Measurements from ENCODE around the gene STXBP6. TPM values are rescaled to one million over a fixed set of nuclear protein-coding genes. Genes with fewer than 3 reads are reported as not detected.

STXBP6 gene
- polyA plus RNA-seq, 2 donors: 1.9 to 2.2 TPM

DNA sequence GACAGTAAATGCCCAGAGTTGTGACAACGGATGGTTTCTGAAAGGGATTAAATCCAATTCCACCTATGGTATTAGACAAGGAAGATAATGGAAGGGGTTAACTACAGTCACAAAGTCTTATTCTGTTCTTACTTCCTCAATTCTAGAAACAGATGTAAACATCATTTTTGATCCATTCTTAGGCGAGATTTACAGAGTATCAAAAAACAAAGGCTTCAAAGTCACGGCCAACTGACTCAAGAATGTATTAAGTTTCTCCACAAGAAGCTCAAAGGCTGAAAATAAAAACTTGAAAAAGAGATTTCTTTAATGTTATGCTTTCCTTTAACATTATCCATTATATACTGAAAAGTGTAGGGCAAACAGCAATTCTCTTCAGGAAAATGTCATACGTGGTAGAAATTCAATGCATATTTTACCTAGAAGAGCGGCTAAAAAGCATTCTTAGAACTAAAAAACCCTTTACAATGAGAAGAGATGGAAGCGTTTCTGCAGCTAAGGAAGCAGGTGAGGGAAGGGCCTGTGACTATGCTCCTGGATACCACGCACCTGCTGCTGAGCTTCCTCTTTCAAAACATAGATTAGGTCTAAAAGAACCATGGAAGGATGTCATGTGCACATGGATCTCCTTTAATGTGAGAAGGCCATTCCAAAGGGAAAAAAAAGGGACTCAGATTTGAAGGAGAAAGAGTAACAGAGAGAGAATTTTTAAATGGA lies 185.8 kb downstream of the STXBP6 start:
- WGBS, 2 donors: 57 to 58% methylated on average over 7 of the region's 7 CpGs
- H3K36me3 ChIP-seq (ENCODE audit: control insufficient read depth in 2 of 2, insufficient read depth in 2 of 2, low read length in 1 of 2): no peaks in the 10 kb centered on the region
- no peaks in the 10 kb centered on the region for H3K4me1 ChIP-seq (ENCODE audit: control insufficient read depth in 2 of 2, insufficient read depth in 2 of 2, low read length in 1 of 2)
- H3K4me3 ChIP-seq (ENCODE audit: low read depth in 1 of 2, low read length in 2 of 2): no peak overlapping the region
- no peaks in the 10 kb centered on the region for H3K9me3 ChIP-seq (ENCODE audit: control insufficient read depth in 2 of 2, insufficient read depth in 1 of 2, low read depth in 1 of 2, low read length in 1 of 2)
- no peaks in the 10 kb centered on the region for H3K27me3 ChIP-seq (ENCODE audit: control insufficient read depth in 1 of 2, insufficient read depth in 2 of 2, low read length in 2 of 2)
- no peak overlapping the region for H3K27ac ChIP-seq (ENCODE audit: low read depth in 2 of 2, low read length in 1 of 2)

DNA sequence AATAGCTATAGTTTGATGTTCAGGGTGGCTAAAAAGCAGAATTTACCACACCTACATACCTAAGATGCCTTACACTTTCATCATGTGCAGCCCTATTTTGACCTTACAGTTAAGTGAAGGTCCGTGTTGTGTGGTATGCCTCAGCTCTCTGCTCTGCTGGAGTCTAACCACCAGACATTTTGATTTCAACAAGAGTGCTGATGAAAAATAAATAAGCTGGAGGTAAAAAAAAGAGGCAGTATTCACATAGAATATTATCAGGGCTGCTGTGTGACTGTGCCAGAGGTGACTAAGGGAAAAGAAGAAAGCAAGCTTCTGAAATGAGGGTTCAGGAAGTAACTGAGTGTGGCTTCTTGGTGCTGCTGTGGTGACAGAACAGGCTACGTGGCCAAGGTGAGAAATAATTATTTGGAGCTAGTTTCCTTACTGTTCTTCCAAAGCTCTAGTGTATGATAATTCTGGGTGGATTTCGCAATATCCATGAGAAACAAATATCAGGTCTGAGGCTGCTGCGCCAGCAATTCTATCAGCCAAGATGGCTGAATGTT lies 188.8 kb downstream of the STXBP6 start:
- no peak overlapping the region for H3K4me3 ChIP-seq (ENCODE audit: low read depth in 1 of 2, low read length in 2 of 2)
- no peaks in the 10 kb centered on the region for H3K27me3 ChIP-seq (ENCODE audit: control insufficient read depth in 1 of 2, insufficient read depth in 2 of 2, low read length in 2 of 2)
- H3K36me3 ChIP-seq (ENCODE audit: control insufficient read depth in 2 of 2, insufficient read depth in 2 of 2, low read length in 1 of 2): no peaks in the 10 kb centered on the region
- H3K27ac ChIP-seq (ENCODE audit: low read depth in 2 of 2, low read length in 1 of 2): no peak overlapping the region
- no peaks in the 10 kb centered on the region for H3K9me3 ChIP-seq (ENCODE audit: control insufficient read depth in 2 of 2, insufficient read depth in 1 of 2, low read depth in 1 of 2, low read length in 1 of 2)
- 50 to 66% methylated on average over 4 of the region's 4 CpGs for WGBS, 2 donors
- H3K4me1 ChIP-seq (ENCODE audit: control insufficient read depth in 2 of 2, insufficient read depth in 2 of 2, low read length in 1 of 2): no peaks in the 10 kb centered on the region

DNA sequence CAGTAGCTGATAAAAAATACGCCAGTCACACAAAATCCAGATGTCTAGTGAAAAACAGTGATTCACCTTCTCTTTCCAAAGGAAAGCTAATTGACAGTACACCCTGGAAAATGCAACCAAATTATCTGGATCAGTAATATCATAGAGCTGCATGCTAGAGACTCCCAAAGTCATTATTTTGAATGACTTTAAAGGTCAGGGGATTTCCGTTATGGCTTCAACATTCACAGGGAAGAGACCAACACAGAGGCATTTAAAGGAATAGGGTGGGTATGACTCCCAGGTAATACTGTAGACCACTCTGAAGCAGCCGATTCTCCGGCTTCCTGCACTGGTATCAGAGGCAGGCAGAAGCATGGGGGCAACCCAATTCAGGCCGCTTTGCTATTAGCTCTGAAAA lies 190.4 kb downstream of the STXBP6 start:
- Histone ChIP-seq H3K36me3 (ENCODE audit: control insufficient read depth in 2 of 2, insufficient read depth in 2 of 2, low read length in 1 of 2) (no peaks in the 10 kb centered on the region), H3K9me3 (ENCODE audit: control insufficient read depth in 2 of 2, insufficient read depth in 1 of 2, low read depth in 1 of 2, low read length in 1 of 2) (no peaks in the 10 kb centered on the region), H3K4me1 (ENCODE audit: control insufficient read depth in 2 of 2, insufficient read depth in 2 of 2, low read length in 1 of 2) (no peaks in the 10 kb centered on the region), H3K27me3 (ENCODE audit: control insufficient read depth in 1 of 2, insufficient read depth in 2 of 2, low read length in 2 of 2) (no peaks in the 10 kb centered on the region), H3K27ac (ENCODE audit: low read depth in 2 of 2, low read length in 1 of 2) (no peak overlapping the region), H3K4me3 (ENCODE audit: low read depth in 1 of 2, low read length in 2 of 2) (no peak overlapping the region)
- 79 to 85% methylated on average over 5 of the region's 5 CpGs for WGBS, 2 donors

DNA sequence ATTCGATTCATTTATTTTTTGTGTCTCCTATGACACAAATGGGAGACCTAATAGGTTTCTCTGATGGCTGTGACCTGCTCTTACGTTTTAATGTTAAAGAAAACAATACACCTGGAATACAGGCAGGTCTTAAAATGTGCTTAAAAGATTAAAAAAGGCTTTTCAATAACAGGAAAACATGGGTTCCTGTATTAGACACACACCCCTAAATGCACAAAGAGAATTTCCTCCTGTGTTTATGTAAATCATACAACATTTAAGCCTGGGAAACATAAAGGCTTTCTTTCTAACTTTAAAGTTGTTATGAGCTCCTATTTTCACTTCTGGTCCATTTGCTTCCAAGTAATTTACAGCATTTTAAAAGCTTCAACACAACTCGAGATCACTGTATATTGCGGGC lies 191.3 kb downstream of the STXBP6 start:
- no peaks in the 10 kb centered on the region for H3K9me3 ChIP-seq (ENCODE audit: control insufficient read depth in 2 of 2, insufficient read depth in 1 of 2, low read depth in 1 of 2, low read length in 1 of 2)
- no peaks in the 10 kb centered on the region for H3K36me3 ChIP-seq (ENCODE audit: control insufficient read depth in 2 of 2, insufficient read depth in 2 of 2, low read length in 1 of 2)
- H3K27ac ChIP-seq (ENCODE audit: low read depth in 2 of 2, low read length in 1 of 2): no peak overlapping the region
- 74 to 79% methylated on average over 4 of the region's 4 CpGs for WGBS, 2 donors
- no peaks in the 10 kb centered on the region for H3K4me1 ChIP-seq (ENCODE audit: control insufficient read depth in 2 of 2, insufficient read depth in 2 of 2, low read length in 1 of 2)
- H3K4me3 ChIP-seq (ENCODE audit: low read depth in 1 of 2, low read length in 2 of 2): no peak overlapping the region
- no peaks in the 10 kb centered on the region for H3K27me3 ChIP-seq (ENCODE audit: control insufficient read depth in 1 of 2, insufficient read depth in 2 of 2, low read length in 2 of 2)

DNA sequence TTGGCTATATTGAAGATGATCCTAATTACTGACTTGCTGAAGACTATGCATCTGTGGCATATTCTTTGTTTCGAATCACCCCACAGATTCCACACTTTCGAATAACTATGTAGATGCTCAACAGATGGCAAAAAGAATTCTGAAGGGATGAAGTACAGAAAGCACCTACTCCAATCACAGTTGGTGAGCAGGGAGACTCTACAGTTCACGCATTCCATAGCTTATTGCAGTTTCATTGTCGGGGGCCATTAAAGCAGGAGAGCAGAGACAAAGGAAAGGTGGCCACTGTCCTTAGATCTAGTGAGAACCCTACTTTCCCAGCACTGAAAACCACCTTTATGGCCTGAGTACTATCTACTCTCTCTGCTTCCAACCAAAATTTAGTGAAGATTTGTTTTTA lies 191.9 kb downstream of the STXBP6 start:
- Histone ChIP-seq H3K27ac (ENCODE audit: low read depth in 2 of 2, low read length in 1 of 2) (no peak overlapping the region), H3K36me3 (ENCODE audit: control insufficient read depth in 2 of 2, insufficient read depth in 2 of 2, low read length in 1 of 2) (no peaks in the 10 kb centered on the region), H3K9me3 (ENCODE audit: control insufficient read depth in 2 of 2, insufficient read depth in 1 of 2, low read depth in 1 of 2, low read length in 1 of 2) (no peaks in the 10 kb centered on the region), H3K4me1 (ENCODE audit: control insufficient read depth in 2 of 2, insufficient read depth in 2 of 2, low read length in 1 of 2) (no peaks in the 10 kb centered on the region), H3K27me3 (ENCODE audit: control insufficient read depth in 1 of 2, insufficient read depth in 2 of 2, low read length in 2 of 2) (no peaks in the 10 kb centered on the region), H3K4me3 (ENCODE audit: low read depth in 1 of 2, low read length in 2 of 2) (no peak overlapping the region)
- WGBS, 2 donors: 89 to 96% methylated on average over 4 of the region's 4 CpGs

DNA sequence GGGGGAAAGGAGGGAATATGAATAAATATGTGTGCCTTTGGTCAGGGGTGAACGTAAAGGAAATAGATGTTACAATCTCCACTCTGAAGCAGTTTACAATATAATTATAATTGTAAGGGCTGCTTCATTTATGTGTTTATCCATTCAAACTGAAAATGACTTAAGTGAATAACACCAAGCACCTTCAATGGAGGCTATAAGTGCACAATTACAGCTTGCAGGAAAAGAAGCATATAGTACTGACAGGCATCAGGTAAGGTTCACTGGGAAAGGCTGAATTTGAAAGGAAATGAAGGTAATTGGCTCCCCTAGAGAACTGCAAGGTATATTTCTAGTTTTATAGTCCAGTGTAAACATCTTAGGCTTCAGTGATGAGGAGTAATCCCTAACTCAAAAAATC lies 192.7 kb downstream of the STXBP6 start:
- Histone ChIP-seq H3K36me3 (ENCODE audit: control insufficient read depth in 2 of 2, insufficient read depth in 2 of 2, low read length in 1 of 2) (no peaks in the 10 kb centered on the region), H3K27ac (ENCODE audit: low read depth in 2 of 2, low read length in 1 of 2) (no peak overlapping the region), H3K27me3 (ENCODE audit: control insufficient read depth in 1 of 2, insufficient read depth in 2 of 2, low read length in 2 of 2) (no peaks in the 10 kb centered on the region), H3K4me1 (ENCODE audit: control insufficient read depth in 2 of 2, insufficient read depth in 2 of 2, low read length in 1 of 2) (no peaks in the 10 kb centered on the region), H3K9me3 (ENCODE audit: control insufficient read depth in 2 of 2, insufficient read depth in 1 of 2, low read depth in 1 of 2, low read length in 1 of 2) (no peaks in the 10 kb centered on the region), H3K4me3 (ENCODE audit: low read depth in 1 of 2, low read length in 2 of 2) (no peak overlapping the region)
- WGBS, 2 donors: 79 to 89% methylated on average over 1 of the region's 1 CpG

DNA sequence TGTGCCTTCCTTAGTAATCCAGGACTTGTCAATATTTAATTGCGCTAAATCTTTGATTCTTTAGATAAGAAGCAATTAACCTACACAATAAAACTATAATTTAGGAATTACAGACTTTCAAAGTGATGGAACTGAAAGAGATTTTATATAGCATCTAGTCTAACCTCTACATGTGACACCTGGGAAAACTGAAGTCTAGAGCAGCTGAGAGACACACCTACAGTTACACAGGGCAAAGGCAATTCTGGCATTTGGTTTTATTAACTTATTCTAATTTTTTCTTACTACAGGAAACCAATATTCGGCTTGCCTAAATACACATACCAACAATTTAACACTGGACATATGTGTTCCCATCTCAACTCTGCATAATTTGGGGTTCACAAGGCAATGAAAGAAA lies 196.5 kb downstream of the STXBP6 start:
- Histone ChIP-seq H3K4me3 (ENCODE audit: low read depth in 1 of 2, low read length in 2 of 2) (no peak overlapping the region), H3K27me3 (ENCODE audit: control insufficient read depth in 1 of 2, insufficient read depth in 2 of 2, low read length in 2 of 2) (no peaks in the 10 kb centered on the region), H3K27ac (ENCODE audit: low read depth in 2 of 2, low read length in 1 of 2) (no peak overlapping the region), H3K4me1 (ENCODE audit: control insufficient read depth in 2 of 2, insufficient read depth in 2 of 2, low read length in 1 of 2) (no peaks in the 10 kb centered on the region), H3K36me3 (ENCODE audit: control insufficient read depth in 2 of 2, insufficient read depth in 2 of 2, low read length in 1 of 2) (no peaks in the 10 kb centered on the region), H3K9me3 (ENCODE audit: control insufficient read depth in 2 of 2, insufficient read depth in 1 of 2, low read depth in 1 of 2, low read length in 1 of 2) (no peaks in the 10 kb centered on the region)
- 77 to 94% methylated on average over 2 of the region's 2 CpGs for WGBS, 2 donors

DNA sequence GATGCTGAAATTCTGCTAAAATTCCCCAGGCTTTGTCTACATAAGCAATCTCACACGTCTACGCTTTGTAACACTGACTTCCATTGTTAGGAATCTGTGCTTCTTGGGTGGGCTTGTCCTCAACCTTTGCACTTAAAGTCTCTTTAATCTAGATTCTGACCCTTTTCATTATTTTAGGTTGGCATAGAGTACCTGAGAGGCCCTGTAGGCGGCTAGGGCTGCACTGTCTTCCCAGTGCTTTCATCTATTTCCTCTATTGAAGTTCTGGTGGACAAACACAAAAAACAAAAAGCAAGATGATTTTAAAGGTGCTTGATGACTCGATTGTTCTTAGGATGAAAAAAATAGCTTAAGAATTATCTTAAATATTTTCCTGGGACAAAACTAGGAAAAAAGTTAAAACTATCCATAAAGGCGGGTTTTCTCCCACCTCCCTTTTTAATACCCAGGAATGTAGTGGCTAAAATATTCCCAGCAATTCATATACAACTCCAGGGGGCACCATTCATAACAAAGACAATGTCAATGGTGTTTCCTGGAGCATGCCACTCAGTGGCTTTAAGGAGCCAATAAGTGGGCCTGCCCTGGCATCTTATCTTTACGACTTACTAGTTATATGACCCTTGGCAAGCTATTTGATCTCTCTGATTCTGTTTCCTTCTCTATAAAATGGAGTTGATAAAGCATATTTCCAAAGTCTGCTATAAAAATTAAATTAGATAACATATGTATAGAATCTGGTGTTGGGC lies 197.5 kb downstream of the STXBP6 start:
- Histone ChIP-seq H3K4me3 (ENCODE audit: low read depth in 1 of 2, low read length in 2 of 2) (no peak overlapping the region), H3K36me3 (ENCODE audit: control insufficient read depth in 2 of 2, insufficient read depth in 2 of 2, low read length in 1 of 2) (no peaks in the 10 kb centered on the region), H3K9me3 (ENCODE audit: control insufficient read depth in 2 of 2, insufficient read depth in 1 of 2, low read depth in 1 of 2, low read length in 1 of 2) (no peaks in the 10 kb centered on the region), H3K27ac (ENCODE audit: low read depth in 2 of 2, low read length in 1 of 2) (no peak overlapping the region), H3K27me3 (ENCODE audit: control insufficient read depth in 1 of 2, insufficient read depth in 2 of 2, low read length in 2 of 2) (no peaks in the 10 kb centered on the region), H3K4me1 (ENCODE audit: control insufficient read depth in 2 of 2, insufficient read depth in 2 of 2, low read length in 1 of 2) (no peaks in the 10 kb centered on the region)
- WGBS, 2 donors: 83 to 89% methylated on average over 6 of the region's 6 CpGs

DNA sequence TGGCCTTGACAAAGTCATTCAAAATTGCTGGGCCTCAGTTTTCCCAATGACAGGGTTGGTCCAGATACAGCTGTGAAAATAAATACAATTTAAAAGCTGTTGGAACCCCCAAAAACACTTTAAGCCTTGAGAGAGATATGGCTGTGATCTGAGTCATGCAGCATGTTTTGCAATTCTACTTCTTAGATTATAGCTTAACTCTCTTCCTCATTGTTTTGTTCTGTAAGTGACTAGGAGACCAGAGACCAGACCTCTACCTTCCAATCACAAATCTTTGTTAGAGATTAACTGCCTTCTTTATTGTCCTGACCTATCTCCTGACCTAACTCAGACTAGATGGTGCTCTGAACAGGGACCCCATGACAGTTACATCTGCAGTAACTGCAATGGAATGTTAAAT lies 198.1 kb downstream of the STXBP6 start:
- H3K4me3 ChIP-seq (ENCODE audit: low read depth in 1 of 2, low read length in 2 of 2): no peak overlapping the region

DNA sequence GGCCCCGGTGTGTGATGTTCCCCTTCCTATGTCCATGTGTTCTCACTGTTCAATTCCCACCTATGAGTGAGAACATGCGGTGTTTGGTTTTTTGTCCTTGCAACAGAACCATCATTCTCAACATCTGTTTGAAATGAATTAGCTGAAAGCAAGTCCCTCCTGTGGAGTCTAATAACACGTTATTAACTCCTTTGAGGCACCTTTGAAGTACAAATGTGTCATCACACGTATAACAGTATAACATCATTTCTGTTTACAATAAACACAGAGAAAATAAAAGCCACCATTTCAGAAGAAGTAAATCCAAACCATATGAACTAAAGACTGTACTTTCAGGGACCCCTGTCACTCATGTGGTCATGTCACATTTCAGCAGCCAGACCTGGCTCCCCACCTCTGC lies 198.5 kb downstream of the STXBP6 start:
- 87% methylated on average over 4 of the region's 4 CpGs for WGBS, 2 donors
- H3K4me1 ChIP-seq (ENCODE audit: control insufficient read depth in 2 of 2, insufficient read depth in 2 of 2, low read length in 1 of 2): no peaks in the 10 kb centered on the region
- no peak overlapping the region for H3K4me3 ChIP-seq (ENCODE audit: low read depth in 1 of 2, low read length in 2 of 2)
- H3K9me3 ChIP-seq (ENCODE audit: control insufficient read depth in 2 of 2, insufficient read depth in 1 of 2, low read depth in 1 of 2, low read length in 1 of 2): no peaks in the 10 kb centered on the region
- H3K36me3 ChIP-seq (ENCODE audit: control insufficient read depth in 2 of 2, insufficient read depth in 2 of 2, low read length in 1 of 2): no peaks in the 10 kb centered on the region
- no peak overlapping the region for H3K27ac ChIP-seq (ENCODE audit: low read depth in 2 of 2, low read length in 1 of 2)
- H3K27me3 ChIP-seq (ENCODE audit: control insufficient read depth in 1 of 2, insufficient read depth in 2 of 2, low read length in 2 of 2): no peaks in the 10 kb centered on the region

More for the DNA sequence above, 198.1 kb downstream of the STXBP6 start:
- H3K9me3 ChIP-seq (ENCODE audit: control insufficient read depth in 2 of 2, insufficient read depth in 1 of 2, low read depth in 1 of 2, low read length in 1 of 2): no peaks in the 10 kb centered on the region
- H3K36me3 ChIP-seq (ENCODE audit: control insufficient read depth in 2 of 2, insufficient read depth in 2 of 2, low read length in 1 of 2): no peaks in the 10 kb centered on the region
- H3K4me1 ChIP-seq (ENCODE audit: control insufficient read depth in 2 of 2, insufficient read depth in 2 of 2, low read length in 1 of 2): no peaks in the 10 kb centered on the region
- no peaks in the 10 kb centered on the region for H3K27me3 ChIP-seq (ENCODE audit: control insufficient read depth in 1 of 2, insufficient read depth in 2 of 2, low read length in 2 of 2)
- H3K27ac ChIP-seq (ENCODE audit: low read depth in 2 of 2, low read length in 1 of 2): no peak overlapping the region

All from esophagus (tissue), 2 donors.